ENCODE data around the gene NPY4R.
"Not testable (repeated sequence)": the region's sequence is repeated elsewhere in the genome, so short reads cannot be mapped to it uniquely, and the experiment has no call there.

DNA sequence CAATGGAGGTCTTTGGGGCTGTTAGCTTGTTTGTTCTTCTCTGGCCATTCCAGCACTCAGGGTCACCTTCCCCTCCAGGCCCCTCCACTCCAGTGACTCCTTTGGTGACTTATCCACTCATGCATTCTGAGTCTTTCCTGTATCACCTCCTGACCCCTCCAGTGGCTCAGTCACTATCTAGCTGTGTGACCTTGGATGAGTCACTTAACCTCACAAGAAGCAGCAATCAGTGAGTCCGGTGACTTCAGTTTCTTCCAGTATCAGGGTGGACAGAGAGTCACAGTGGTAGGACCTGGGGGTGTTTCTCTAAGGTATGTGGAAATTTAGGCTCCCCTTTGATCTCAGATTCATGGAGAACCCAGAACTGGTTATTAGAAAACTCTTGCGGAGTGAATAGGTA is 9.8 kb downstream of the NPY4R start:
- TF ChIP-seq CTCF, POLR2A (IDR thresholded peaks at IDR 0.05): not testable (repeated sequence)
